Measurements from ENCODE around the gene SPANXN2.

Gene SPANXN2

DNA sequence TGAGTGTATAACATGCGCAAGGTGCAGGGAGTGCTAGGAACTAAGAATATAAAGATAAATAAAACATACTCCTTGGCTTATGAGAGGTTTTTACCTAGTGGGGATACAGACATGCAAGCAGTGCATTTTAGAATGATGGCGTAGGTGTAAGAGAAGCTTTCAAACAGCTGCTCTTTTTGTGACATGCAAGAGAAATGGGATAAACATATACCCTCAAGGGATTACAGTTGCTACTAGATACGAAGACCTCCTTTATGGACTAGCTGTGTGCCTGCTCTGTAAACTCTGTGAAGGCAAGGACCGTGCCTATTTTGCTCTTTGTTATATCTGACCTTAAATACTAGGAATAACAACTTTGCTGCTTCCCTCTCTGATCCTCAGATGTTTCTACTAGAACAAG, 45.6 kb downstream of the SPANXN2 start:
- TF ChIP-seq, protein P1, sequence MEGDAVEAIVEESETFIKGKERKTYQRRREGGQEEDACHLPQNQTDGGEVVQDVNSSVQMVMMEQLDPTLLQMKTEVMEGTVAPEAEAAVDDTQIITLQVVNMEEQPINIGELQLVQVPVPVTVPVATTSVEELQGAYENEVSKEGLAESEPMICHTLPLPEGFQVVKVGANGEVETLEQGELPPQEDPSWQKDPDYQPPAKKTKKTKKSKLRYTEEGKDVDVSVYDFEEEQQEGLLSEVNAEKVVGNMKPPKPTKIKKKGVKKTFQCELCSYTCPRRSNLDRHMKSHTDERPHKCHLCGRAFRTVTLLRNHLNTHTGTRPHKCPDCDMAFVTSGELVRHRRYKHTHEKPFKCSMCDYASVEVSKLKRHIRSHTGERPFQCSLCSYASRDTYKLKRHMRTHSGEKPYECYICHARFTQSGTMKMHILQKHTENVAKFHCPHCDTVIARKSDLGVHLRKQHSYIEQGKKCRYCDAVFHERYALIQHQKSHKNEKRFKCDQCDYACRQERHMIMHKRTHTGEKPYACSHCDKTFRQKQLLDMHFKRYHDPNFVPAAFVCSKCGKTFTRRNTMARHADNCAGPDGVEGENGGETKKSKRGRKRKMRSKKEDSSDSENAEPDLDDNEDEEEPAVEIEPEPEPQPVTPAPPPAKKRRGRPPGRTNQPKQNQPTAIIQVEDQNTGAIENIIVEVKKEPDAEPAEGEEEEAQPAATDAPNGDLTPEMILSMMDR (IDR thresholded peaks at IDR 0.05; ENCODE audit: poor library complexity, severe bottlenecking) = no peak
- Histone ChIP-seq H3K4me1 (ENCODE audit: insufficient read depth, poor library complexity, severe bottlenecking) (no peaks in the 10 kb centered on the region), H3K9me3 (ENCODE audit: severe bottlenecking) (no peaks in the 10 kb centered on the region), H3K27ac (ENCODE audit: poor library complexity, severe bottlenecking) (no peak overlapping the region), H3K4me3 (ENCODE audit: severe bottlenecking) (no peak overlapping the region), H3K27me3 (ENCODE audit: insufficient read depth, poor library complexity, severe bottlenecking) (no peaks in the 10 kb centered on the region), H3K36me3 (ENCODE audit: low read depth) (no peaks in the 10 kb centered on the region)
- ATAC-seq (ENCODE audit: low read depth) (no peak), DNase-seq (ENCODE audit: low spot score) (no peak)

DNA sequence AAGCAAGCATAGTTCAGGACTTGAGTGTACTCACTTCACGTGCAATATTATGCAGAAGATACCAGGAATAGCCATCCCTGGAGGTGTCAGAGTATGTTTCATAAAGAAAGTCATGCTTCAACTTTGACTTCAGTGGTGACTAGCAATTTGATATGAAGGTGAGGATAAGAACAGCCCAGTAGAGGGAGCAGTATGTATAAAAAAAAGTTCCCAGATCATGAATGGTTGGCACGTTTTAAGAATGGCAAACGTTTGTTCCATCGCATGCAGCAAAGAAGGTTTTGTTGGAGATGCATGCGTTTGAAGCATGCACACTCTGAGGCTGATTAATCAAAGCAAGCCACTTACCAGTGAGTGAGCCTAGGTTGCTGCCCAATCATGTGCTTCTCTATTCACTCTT, 51.2 kb downstream of the SPANXN2 start:
- Histone ChIP-seq H3K36me3 (ENCODE audit: low read depth) (no peaks in the 10 kb centered on the region), H3K27me3 (ENCODE audit: insufficient read depth, poor library complexity, severe bottlenecking) (no peaks in the 10 kb centered on the region), H3K4me1 (ENCODE audit: insufficient read depth, poor library complexity, severe bottlenecking) (no peaks in the 10 kb centered on the region), H3K9me3 (ENCODE audit: severe bottlenecking) (no peaks in the 10 kb centered on the region), H3K27ac (ENCODE audit: poor library complexity, severe bottlenecking) (no peak overlapping the region), H3K4me3 (ENCODE audit: severe bottlenecking) (no peak overlapping the region)
- ATAC-seq (ENCODE audit: low read depth) (no peak), DNase-seq (ENCODE audit: low spot score) (no peak)
- TF ChIP-seq, protein P1 (IDR thresholded peaks at IDR 0.05; ENCODE audit: poor library complexity, severe bottlenecking) = peak; percentile 35

DNA sequence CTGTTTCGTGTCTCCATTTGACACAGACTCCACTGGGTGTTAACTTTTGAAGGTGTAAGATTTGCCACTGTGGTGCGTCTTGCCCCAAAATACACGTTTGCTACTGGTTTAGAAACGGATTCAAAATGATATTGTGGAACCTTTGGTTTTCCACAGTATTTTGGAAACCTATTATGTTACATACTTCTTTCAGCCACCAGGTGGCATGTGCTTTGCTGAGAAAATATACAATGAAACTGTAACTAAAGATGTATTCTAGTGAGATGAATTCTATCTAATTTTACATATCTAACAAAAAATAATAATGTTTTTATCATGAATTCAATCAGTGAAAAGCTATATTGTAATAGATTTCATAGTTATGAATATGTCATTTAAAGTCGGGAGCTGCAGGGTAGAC, 56.2 kb downstream of the SPANXN2 start:
- TF ChIP-seq, protein P1 (IDR thresholded peaks at IDR 0.05; ENCODE audit: poor library complexity, severe bottlenecking) = peak; percentile 55
- Histone ChIP-seq H3K27ac (ENCODE audit: poor library complexity, severe bottlenecking) (no peak overlapping the region), H3K36me3 (ENCODE audit: low read depth) (no peaks in the 10 kb centered on the region), H3K9me3 (ENCODE audit: severe bottlenecking) (no peaks in the 10 kb centered on the region), H3K4me1 (ENCODE audit: insufficient read depth, poor library complexity, severe bottlenecking) (no peaks in the 10 kb centered on the region), H3K27me3 (ENCODE audit: insufficient read depth, poor library complexity, severe bottlenecking) (no peaks in the 10 kb centered on the region), H3K4me3 (ENCODE audit: severe bottlenecking) (no peak overlapping the region)
- no peak for ATAC-seq (ENCODE audit: low read depth)
- DNase-seq (ENCODE audit: low spot score) = no peak

DNA sequence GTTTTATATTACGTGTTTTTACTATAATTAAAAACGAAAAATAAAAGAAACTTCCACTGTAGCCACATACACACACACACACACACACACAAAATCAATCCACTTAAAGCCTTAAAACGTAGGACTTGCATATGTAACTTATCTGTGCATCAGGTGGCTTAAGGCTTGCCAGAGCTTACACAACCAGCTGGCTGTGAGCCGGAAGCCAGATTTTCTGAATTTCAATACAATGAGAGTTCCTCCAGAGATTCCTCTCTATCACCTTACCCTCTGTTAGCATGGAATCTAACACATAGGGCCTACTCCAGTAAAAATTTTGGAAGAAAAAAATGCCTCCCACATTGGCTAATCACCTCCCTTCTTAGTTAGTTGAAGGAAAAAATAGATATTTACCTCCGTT, 56.8 kb downstream of the SPANXN2 start:
- TF ChIP-seq, protein P1 (IDR thresholded peaks at IDR 0.05; ENCODE audit: poor library complexity, severe bottlenecking) = no peak
- Histone ChIP-seq H3K9me3 (ENCODE audit: severe bottlenecking) (no peaks in the 10 kb centered on the region), H3K4me1 (ENCODE audit: insufficient read depth, poor library complexity, severe bottlenecking) (no peaks in the 10 kb centered on the region), H3K27me3 (ENCODE audit: insufficient read depth, poor library complexity, severe bottlenecking) (no peaks in the 10 kb centered on the region), H3K4me3 (ENCODE audit: severe bottlenecking) (no peak overlapping the region), H3K27ac (ENCODE audit: poor library complexity, severe bottlenecking) (no peak overlapping the region), H3K36me3 (ENCODE audit: low read depth) (no peaks in the 10 kb centered on the region)
- ATAC-seq (ENCODE audit: low read depth) = no peak
- DNase-seq (ENCODE audit: low spot score) = no peak
